AG09309 (cell line): ENCODE results near the gene COX7A2.

Experiments
- DNase-seq: peaks from one replicate; pipeline ENCODE4 v3.0.0-alpha.2; 2010; ENCODE audit warnings: low read depth
- H3K4me3 ChIP-seq: 2 replicates; pipeline ENCODE4 v1.5.1; 2011; ENCODE audit warnings: mild to moderate bottlenecking, low read depth, low read length, moderate library complexity; ENCODE audit not compliant: control insufficient read depth
- TF ChIP-seq, protein P1 (sequence below): IDR thresholded peaks from 2 replicates; pipeline ENCODE4 v1.5.1; 2011; ENCODE audit warnings: mild to moderate bottlenecking, low read depth, low read length, inconsistent platforms; ENCODE audit not compliant: insufficient read depth, control insufficient read depth; ENCODE audit errors: missing control alignments

Gene COX7A2

DNA sequence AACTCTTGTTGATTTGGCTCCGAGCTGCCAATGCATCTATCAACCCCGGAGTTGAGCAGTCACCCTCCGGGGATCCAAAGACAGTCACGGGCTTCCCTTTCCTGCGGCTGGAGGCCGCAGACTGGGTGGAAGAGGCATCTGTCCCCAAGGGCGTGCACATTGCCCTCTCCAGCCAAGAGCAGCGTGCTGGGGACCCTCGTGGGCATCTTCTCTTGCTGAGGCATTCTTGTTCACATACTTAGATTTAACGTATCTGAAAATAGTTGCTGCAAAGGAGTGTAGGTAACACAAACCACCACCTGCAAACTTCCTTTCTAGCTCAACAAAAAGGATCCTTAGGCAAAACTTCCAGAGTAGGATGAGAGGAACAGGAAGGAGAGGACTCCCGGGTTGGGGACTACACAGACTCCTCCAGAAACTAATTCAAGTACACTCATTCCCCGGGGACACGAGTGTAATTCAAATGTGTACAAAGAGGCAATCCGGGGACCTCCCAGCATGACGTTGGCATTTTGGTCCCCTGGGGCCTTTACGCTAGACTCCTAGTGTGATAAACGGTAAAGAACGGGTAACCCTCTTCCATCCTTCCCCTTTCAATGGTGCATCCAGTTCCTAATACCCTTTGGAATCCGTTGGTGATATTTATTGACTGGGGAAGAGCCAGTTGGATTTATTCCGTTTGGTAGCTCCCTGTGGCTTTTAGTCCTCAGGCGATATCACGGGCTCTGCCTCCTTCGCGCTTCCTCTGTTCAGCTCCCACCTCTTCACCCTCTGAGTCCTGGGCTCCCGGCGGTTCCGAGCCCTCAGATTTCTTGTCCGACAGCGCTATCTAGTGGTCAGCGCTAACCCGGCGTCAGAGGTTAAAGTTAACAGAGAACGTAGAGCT, 35.1 kb downstream of the COX7A2 start:
- DNase-seq: no peak
- H3K4me3 ChIP-seq: peak overlapping the region; percentile 14
- TF ChIP-seq, protein P1, sequence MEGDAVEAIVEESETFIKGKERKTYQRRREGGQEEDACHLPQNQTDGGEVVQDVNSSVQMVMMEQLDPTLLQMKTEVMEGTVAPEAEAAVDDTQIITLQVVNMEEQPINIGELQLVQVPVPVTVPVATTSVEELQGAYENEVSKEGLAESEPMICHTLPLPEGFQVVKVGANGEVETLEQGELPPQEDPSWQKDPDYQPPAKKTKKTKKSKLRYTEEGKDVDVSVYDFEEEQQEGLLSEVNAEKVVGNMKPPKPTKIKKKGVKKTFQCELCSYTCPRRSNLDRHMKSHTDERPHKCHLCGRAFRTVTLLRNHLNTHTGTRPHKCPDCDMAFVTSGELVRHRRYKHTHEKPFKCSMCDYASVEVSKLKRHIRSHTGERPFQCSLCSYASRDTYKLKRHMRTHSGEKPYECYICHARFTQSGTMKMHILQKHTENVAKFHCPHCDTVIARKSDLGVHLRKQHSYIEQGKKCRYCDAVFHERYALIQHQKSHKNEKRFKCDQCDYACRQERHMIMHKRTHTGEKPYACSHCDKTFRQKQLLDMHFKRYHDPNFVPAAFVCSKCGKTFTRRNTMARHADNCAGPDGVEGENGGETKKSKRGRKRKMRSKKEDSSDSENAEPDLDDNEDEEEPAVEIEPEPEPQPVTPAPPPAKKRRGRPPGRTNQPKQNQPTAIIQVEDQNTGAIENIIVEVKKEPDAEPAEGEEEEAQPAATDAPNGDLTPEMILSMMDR: peak; percentile 89

DNA sequence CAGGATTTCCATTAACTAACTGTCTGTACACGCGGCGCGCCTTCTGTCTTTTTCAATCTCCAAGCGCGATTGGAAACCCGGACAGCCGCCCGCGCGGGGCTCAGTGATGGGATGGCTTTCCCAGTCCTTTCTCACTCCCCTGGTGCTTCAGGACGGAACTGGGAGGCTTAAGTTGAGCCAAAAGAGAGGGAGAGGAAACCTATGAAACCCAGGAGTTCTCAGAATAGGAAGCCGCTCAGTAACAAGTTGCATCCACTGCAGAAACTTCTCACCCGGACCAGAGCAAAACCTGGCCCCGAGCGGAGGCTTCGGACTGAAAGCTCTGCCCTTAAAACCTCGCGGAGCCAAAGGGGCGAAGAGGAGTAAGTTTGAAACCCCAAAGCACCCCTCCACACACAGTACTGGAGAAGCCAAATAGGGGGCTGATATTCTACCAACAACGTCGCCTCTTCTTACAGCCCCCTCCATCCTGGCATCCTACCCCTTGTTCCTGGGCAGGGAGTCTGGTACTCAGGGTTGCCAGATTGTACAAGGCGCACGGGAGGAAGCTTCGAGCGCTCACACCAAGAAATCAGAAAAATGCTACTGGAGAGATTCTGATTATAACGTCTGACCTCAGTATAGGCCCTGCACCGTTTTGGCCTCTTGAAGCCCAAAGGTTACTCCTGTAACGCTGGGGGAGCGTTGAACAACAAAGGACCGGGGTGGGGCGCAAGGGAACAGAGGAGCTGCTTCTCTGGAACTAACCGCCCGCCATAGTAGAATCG, 36.8 kb downstream of the COX7A2 start:
- DNase-seq: no peak
- TF ChIP-seq, protein P1: no peak
- peak overlapping the region; percentile 72 for H3K4me3 ChIP-seq

DNA sequence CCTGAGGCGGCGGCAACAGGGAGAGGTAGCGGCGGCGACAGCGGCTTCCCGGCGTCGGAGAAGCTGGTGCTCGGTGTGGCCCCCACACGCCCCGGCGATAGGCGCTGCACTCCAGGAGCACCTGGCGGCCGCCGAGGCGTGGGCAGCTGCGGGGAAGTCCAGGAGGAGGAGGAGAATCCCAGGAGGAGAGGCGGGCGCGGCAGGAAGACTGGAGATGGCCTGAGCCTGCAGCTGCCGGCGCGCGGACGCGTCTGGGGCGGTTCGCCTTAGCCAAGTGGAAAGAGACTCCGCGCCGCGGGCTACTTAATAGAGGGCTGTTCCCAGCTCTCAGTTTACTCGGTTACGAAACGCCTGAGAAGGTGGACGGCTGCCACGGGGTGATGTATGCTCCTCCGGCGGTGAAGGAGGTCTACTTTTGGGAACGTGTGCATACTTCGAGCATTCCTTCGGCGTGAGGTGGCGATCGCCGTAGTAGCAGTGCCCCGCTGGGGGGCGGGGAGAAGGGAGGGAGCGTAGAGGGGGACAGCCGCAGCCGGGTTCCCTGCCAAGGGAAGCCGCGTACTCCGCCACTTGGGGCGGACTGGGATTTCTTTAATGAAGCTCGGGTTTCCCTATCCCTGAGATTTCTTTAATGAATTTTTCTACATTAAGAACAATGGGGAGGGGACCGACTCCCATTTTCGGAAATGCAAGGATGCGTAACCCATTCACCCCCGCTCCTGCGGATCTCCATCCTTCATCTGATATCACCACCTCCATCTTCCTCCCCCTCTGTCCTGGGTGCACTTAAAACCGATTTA, 37.6 kb downstream of the COX7A2 start, which contains the start of gene COL12A1:
COL12A1 (minus strand) TSS at position 278 of the 800 bp plus-strand sequence. CDS start 3,261 bp downstream, outside the sequence.
- DNase-seq: peak; percentile 99
- TF ChIP-seq, protein P1: peak; percentile 9
- H3K4me3 ChIP-seq: peak within 1 kb of the TSS; percentile 72

DNA sequence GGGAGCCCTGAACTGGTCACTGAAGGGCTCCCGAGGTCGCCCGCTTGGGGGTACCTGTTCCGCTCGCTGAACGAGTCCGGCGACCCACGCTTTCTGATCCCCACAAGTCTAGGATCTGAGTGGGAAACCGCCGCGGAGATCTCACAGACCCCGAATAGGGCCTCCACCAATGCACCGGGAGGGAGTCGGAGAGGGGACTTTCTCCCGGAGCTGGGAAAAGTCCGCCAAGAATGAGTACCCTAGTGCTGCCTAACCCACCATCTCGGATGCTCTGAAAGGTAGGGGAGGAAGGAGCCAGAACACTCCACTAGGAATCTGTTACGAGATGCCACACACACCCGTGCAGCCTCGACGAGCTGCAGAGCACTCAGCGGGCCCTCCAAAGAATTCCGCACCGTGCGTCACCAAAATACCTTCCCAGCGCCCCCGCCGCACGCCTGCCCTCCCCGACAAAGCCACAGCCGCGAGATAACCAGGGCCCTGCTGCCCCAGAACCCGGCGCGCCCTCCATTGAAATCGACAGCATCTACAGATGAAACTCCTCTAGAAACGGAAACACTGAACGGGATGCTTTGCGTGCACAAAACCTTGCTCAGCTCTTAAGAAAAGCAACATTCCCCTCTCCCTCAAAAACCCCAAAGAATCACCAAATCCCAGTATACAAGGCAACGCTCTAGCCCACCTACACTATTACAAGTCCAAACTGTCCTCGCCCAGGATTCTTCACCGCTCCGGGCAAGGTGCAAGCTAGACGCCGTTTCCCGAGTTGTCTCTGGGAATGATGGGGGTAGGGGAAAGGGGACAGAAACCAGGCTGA, 38.4 kb downstream of the COX7A2 start:
- no peak for DNase-seq
- TF ChIP-seq, protein P1: no peak
- peak overlapping the region; percentile 72 for H3K4me3 ChIP-seq

DNA sequence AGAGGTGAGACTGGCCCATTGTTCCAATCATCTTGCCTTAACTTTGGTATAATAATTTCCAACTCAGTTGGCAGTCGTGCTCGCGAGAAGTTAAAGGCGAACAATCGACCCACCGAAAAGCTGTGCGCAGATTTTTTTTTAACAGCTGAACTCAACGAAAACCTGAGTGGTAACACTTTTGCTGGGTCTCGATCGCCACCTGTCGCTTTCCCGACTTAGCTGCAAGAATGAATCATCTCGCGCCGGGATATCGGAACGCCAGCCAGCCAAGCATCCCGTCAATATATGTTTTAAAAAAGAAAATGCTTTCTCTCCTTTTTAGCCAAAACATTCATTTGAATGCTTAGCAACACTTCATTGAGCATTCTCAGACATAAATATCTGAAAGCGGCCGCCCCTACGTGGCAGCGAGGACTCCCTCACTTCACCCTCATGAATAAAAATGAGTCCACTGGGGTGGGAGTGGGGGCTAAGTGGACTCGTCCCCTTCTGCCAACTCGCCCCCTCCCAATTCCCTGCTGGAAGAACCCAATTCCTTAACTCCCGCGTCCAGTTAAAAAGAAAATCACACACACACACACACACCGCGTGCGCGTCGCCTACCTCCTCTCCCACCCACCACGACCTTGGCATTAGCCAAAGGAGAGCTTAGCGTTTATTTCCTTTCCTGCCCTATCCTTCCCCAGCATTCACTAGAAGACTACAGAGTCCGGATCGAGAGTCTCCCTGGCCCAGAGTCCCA, 39.2 kb downstream of the COX7A2 start:
- no peak for DNase-seq
- H3K4me3 ChIP-seq: peak overlapping the region; percentile 72
- TF ChIP-seq, protein P1: peak; percentile 67
